ENCODE data around the gene NCK1. TPM values are rescaled to one million over a fixed set of nuclear protein-coding genes. Genes with fewer than 3 reads are reported as not detected.

Gene NCK1
- polyA plus RNA-seq, 2 of the 4 experiments (the other 2 are of a cell fraction) = 30.2 to 60.8 TPM

DNA sequence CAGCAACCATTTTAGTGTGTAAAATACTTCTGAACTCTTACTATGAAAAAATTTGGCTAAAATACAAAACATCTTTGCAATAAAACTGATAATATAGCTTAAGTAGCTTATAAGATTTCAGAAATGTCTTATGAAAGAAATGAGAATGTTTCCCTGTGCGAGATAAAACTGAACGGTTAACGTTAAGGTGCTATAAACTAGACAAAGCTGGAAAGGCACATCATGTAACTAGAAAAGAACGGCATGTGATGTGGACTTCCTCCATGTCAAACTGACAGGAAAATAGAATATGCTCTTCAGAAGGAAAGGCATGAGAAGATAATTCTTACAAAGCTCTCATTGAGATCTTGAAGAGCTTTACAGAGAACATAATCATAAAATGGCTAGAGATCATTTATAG, 36.5 kb downstream of the NCK1 start:
- peaks cover 4% of the 10 kb centered on the region; the same call in 2 of the 3 replicates for H3K9me3 ChIP-seq
- DNase-seq (ENCODE audit: low read depth in 1 of 2, low spot score in 1 of 2) = no peak
- 96% methylated on average over 4 of the region's 4 CpGs for whole genome bisulfite sequencing (ENCODE audit: missing lambda C conversion rate)
- no peaks in the 10 kb centered on the region; the same call in 2 of the 3 replicates for H3K4me1 ChIP-seq
- H3K4me2 ChIP-seq = no peak overlapping the region
- ChIA-PET CTCF (no interaction called here), POLR2A (no interaction called here)
- H3K4me3 ChIP-seq = no peak overlapping the region
- FAIRE-seq = no peak
- no peak for ATAC-seq
- no peak overlapping the region for H3K27ac ChIP-seq
- TF ChIP-seq ZFP36 (IDR thresholded peaks at IDR 0.05; ENCODE audit: borderline replicate concordance, partially characterized antibody) (no peak), RFX5 (IDR thresholded peaks at IDR 0.05) (no peak), RARB (CRISPR knock-in tag; IDR thresholded peaks at IDR 0.05) (no peak), POLR2AphosphoS2 (conservative IDR thresholded peaks at IDR 0.05; ENCODE audit: low read length) (no peak), EHMT2 (IDR thresholded peaks at IDR 0.05; ENCODE audit: low read depth) (no peak), FOXS1 (CRISPR knock-in tag; IDR thresholded peaks at IDR 0.05) (no peak), GATA3 (IDR thresholded peaks at IDR 0.05; ENCODE audit: borderline replicate concordance) (no peak), KDM5A (IDR thresholded peaks at IDR 0.05) (no peak), FOSL2 (IDR thresholded peaks at IDR 0.05) (no peak), FOSL2 (CRISPR knock-in tag; IDR thresholded peaks at IDR 0.05) (no peak), EHF (CRISPR knock-in tag; IDR thresholded peaks at IDR 0.05) (no peak), RAD21 (conservative IDR thresholded peaks at IDR 0.05 in 1 of 2, IDR thresholded peaks at IDR 0.05 in 1 of 2) (no peak), MAZ (IDR thresholded peaks at IDR 0.05; ENCODE audit: borderline replicate concordance, low read depth, low read length) (no peak), JUN (IDR thresholded peaks at IDR 0.05) (no peak), ZC3H11A (IDR thresholded peaks at IDR 0.05) (no peak), NPAS2 (CRISPR knock-in tag; IDR thresholded peaks at IDR 0.05; ENCODE audit: borderline replicate concordance) (no peak)
- TF ChIP-seq, protein P1, sequence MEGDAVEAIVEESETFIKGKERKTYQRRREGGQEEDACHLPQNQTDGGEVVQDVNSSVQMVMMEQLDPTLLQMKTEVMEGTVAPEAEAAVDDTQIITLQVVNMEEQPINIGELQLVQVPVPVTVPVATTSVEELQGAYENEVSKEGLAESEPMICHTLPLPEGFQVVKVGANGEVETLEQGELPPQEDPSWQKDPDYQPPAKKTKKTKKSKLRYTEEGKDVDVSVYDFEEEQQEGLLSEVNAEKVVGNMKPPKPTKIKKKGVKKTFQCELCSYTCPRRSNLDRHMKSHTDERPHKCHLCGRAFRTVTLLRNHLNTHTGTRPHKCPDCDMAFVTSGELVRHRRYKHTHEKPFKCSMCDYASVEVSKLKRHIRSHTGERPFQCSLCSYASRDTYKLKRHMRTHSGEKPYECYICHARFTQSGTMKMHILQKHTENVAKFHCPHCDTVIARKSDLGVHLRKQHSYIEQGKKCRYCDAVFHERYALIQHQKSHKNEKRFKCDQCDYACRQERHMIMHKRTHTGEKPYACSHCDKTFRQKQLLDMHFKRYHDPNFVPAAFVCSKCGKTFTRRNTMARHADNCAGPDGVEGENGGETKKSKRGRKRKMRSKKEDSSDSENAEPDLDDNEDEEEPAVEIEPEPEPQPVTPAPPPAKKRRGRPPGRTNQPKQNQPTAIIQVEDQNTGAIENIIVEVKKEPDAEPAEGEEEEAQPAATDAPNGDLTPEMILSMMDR (IDR thresholded peaks at IDR 0.05) = no peak
- TF ChIP-seq, protein P2, sequence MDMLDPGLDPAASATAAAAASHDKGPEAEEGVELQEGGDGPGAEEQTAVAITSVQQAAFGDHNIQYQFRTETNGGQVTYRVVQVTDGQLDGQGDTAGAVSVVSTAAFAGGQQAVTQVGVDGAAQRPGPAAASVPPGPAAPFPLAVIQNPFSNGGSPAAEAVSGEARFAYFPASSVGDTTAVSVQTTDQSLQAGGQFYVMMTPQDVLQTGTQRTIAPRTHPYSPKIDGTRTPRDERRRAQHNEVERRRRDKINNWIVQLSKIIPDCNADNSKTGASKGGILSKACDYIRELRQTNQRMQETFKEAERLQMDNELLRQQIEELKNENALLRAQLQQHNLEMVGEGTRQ (IDR thresholded peaks at IDR 0.05) = no peak
- TF ChIP-seq, protein P3, sequence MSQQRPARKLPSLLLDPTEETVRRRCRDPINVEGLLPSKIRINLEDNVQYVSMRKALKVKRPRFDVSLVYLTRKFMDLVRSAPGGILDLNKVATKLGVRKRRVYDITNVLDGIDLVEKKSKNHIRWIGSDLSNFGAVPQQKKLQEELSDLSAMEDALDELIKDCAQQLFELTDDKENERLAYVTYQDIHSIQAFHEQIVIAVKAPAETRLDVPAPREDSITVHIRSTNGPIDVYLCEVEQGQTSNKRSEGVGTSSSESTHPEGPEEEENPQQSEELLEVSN (IDR thresholded peaks at IDR 0.05; ENCODE audit: borderline replicate concordance, low read depth) = no peak
- TF ChIP-seq, protein P4, sequence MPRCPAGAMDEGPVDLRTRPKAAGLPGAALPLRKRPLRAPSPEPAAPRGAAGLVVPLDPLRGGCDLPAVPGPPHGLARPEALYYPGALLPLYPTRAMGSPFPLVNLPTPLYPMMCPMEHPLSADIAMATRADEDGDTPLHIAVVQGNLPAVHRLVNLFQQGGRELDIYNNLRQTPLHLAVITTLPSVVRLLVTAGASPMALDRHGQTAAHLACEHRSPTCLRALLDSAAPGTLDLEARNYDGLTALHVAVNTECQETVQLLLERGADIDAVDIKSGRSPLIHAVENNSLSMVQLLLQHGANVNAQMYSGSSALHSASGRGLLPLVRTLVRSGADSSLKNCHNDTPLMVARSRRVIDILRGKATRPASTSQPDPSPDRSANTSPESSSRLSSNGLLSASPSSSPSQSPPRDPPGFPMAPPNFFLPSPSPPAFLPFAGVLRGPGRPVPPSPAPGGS (IDR thresholded peaks at IDR 0.05) = no peak

DNA sequence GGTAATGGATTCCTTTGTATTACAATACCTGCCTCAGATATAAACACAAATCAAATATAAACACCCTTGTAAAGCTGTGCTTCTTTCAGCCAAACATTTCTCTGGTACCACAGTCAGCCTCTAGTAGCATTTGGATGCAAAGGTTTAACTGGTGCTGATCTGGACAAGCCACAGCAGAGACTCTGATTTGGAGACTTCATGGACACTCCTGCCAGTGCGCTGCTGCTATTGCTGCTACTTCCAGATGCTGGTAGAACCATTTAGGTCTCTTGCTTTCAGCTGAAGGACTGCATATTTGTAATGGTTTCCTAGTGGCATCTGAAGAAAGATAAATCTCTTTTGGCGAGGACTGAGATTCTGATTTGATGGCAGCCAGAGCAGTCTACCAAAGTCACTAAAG, 36.9 kb downstream of the NCK1 start:
- ChIA-PET POLR2A (no interaction called here), CTCF (no interaction called here)
- ATAC-seq (no peak), FAIRE-seq (no peak), DNase-seq (ENCODE audit: low read depth in 1 of 2, low spot score in 1 of 2) (no peak)
- 100% methylated on average over 2 of the region's 2 CpGs for WGBS (ENCODE audit: missing lambda C conversion rate)
- no peak overlapping the region for H3K4me2 ChIP-seq
- no peaks in the 10 kb centered on the region; the same call in 2 of the 3 replicates for H3K4me1 ChIP-seq
- H3K27ac ChIP-seq = no peak overlapping the region
- TF ChIP-seq CBX2 (IDR thresholded peaks at IDR 0.05; ENCODE audit: borderline replicate concordance, low read depth) = no peak
- TF ChIP-seq, protein P5, sequence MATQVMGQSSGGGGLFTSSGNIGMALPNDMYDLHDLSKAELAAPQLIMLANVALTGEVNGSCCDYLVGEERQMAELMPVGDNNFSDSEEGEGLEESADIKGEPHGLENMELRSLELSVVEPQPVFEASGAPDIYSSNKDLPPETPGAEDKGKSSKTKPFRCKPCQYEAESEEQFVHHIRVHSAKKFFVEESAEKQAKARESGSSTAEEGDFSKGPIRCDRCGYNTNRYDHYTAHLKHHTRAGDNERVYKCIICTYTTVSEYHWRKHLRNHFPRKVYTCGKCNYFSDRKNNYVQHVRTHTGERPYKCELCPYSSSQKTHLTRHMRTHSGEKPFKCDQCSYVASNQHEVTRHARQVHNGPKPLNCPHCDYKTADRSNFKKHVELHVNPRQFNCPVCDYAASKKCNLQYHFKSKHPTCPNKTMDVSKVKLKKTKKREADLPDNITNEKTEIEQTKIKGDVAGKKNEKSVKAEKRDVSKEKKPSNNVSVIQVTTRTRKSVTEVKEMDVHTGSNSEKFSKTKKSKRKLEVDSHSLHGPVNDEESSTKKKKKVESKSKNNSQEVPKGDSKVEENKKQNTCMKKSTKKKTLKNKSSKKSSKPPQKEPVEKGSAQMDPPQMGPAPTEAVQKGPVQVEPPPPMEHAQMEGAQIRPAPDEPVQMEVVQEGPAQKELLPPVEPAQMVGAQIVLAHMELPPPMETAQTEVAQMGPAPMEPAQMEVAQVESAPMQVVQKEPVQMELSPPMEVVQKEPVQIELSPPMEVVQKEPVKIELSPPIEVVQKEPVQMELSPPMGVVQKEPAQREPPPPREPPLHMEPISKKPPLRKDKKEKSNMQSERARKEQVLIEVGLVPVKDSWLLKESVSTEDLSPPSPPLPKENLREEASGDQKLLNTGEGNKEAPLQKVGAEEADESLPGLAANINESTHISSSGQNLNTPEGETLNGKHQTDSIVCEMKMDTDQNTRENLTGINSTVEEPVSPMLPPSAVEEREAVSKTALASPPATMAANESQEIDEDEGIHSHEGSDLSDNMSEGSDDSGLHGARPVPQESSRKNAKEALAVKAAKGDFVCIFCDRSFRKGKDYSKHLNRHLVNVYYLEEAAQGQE (IDR thresholded peaks at IDR 0.05) = no peak
- no peak for TF ChIP-seq SMC3 (IDR thresholded peaks at IDR 0.05)
- H3K9me3 ChIP-seq = peaks cover 7% of the 10 kb centered on the region; the same call in 2 of the 3 replicates
- H3K4me3 ChIP-seq = no peak overlapping the region

All from A549 (cell line).